PFSK-1 (cell line): ENCODE measurements around the gene TPRX1.
A peak's percentile ranks its signal among the peaks of the same experiment; 100 is the strongest.

Experiments
- FOXP2 ChIP-seq: optimal IDR thresholded peaks from 2 replicates; pipeline ENCODE3; 2011; ENCODE audit warnings: borderline replicate concordance, control low read depth, inconsistent platforms; ENCODE audit not compliant: insufficient read depth; ENCODE audit errors: extremely low read length, extremely low read depth
- POLR2AphosphoS5 ChIP-seq: IDR thresholded peaks from 2 replicates; pipeline ENCODE4 v1.6.1; 2012; ENCODE audit warnings: low read depth, mild to moderate bottlenecking, control low read depth, low read length, moderate library complexity
- REST ChIP-seq, 2 experiments: IDR thresholded peaks; 2 replicates each; pipeline versions ENCODE4 v1.6.1 to v1.8.0; 2011 to 2012; ENCODE audit warnings: low read depth in 2 of 2, low read length in 2 of 2, control low read depth in 1 of 2, inconsistent platforms in 1 of 2, mild to moderate bottlenecking in 1 of 2, moderate library complexity in 1 of 2; ENCODE audit not compliant: insufficient read depth in 1 of 2
- SIN3A ChIP-seq: IDR thresholded peaks from 2 replicates; pipeline ENCODE4 v1.6.1; 2012; ENCODE audit warnings: mild to moderate bottlenecking, low read length, moderate library complexity, borderline replicate concordance; ENCODE audit not compliant: insufficient read depth
- TAF1 ChIP-seq: IDR thresholded peaks from 2 replicates; pipeline ENCODE4 v1.6.1; 2012; ENCODE audit warnings: low read length, control low read depth, borderline replicate concordance; ENCODE audit not compliant: insufficient read depth

The TPRX1 gene

GRCh38 chr19:47762615-47763308 lies 41.6 kb downstream of the TPRX1 start:
- TF ChIP-seq FOXP2 (peak; percentile 57), SIN3A (no peak), TAF1 (0 out of 2 replicates have a peak, but pooled peaks have one; percentile 33)

GRCh38 chr19:47762151-47762550 lies 42.2 kb downstream of the TPRX1 start:
- no peak for TF ChIP-seq SIN3A
- TF ChIP-seq FOXP2: no peak
- no peak for TF ChIP-seq TAF1
- no peak for TF ChIP-seq REST (IDR thresholded peaks at IDR 0.05; ENCODE audit: insufficient read depth in 1 of 2, low read depth in 2 of 2, low read length in 2 of 2)
- no peak for TF ChIP-seq POLR2AphosphoS5

GRCh38 chr19:47761566-47761965 lies 42.8 kb downstream of the TPRX1 start:
- TF ChIP-seq SIN3A (no peak), FOXP2 (no peak), POLR2AphosphoS5 (no peak), REST (IDR thresholded peaks at IDR 0.05; ENCODE audit: insufficient read depth in 1 of 2, low read depth in 2 of 2, low read length in 2 of 2) (no peak), TAF1 (no peak)

GRCh38 chr19:47760632-47760999 lies 43.7 kb downstream of the TPRX1 start:
- TF ChIP-seq TAF1: no peak
- TF ChIP-seq POLR2AphosphoS5: no peak; the same call in 1 of the 2 replicates
- no peak for TF ChIP-seq FOXP2
- no peak for TF ChIP-seq REST (IDR thresholded peaks at IDR 0.05; ENCODE audit: insufficient read depth in 1 of 2, low read depth in 2 of 2, low read length in 2 of 2)
- no peak for TF ChIP-seq SIN3A

- TF ChIP-seq REST (IDR thresholded peaks at IDR 0.05; ENCODE audit: insufficient read depth in 1 of 2, low read depth in 2 of 2, low read length in 2 of 2) (no peak), FOXP2 (no peak), POLR2AphosphoS5 (no peak), TAF1 (no peak), SIN3A (no peak)
Measured at GRCh38 chr19:47758443-47758804, 45.9 kb downstream of the TPRX1 start.
